COR-L47 (cell line): ENCODE measurements around the gene TRIM7.
"Not testable (repeated sequence)": the region's sequence is repeated elsewhere in the genome, so short reads cannot be mapped to it uniquely, and the experiment has no call there.

Source experiments
- DNase-seq: peaks from one replicate; lab custom pipeline; 2025; lab: John Stamatoyannopoulos, UW

TRIM7 gene

GRCh38 chr5:181193656-181194055 lies 11.3 kb downstream of the TRIM7 start:
- DNase-seq, result no peak

- no peak for DNase-seq
Observed at GRCh38 chr5:181192337-181193046, 12.5 kb downstream of the TRIM7 start.

GRCh38 chr5:181191526-181192336 lies 13.3 kb downstream of the TRIM7 start:
- DNase-seq, result no peak

- no peak for DNase-seq
Observed at GRCh38 chr5:181190711-181191525, 14.1 kb downstream of the TRIM7 start.

- no peak for DNase-seq
Observed at GRCh38 chr5:181189962-181190710, 14.9 kb downstream of the TRIM7 start.

- no peak for DNase-seq
Observed at GRCh38 chr5:181189363-181189961, 15.5 kb downstream of the TRIM7 start.

- DNase-seq, result no peak
Observed at GRCh38 chr5:181188700-181189362, 16.2 kb downstream of the TRIM7 start.

- no peak for DNase-seq
Observed at GRCh38 chr5:181187500-181188213, 17.3 kb downstream of the TRIM7 start.

GRCh38 chr5:181186986-181187499 lies 18.0 kb downstream of the TRIM7 start:
- DNase-seq, result no peak

- DNase-seq, result no peak
Observed at GRCh38 chr5:181186022-181186421, 19.0 kb downstream of the TRIM7 start.

- DNase-seq, result no peak
Observed at GRCh38 chr5:181185560-181185959, 19.4 kb downstream of the TRIM7 start.

- no peak for DNase-seq
Observed at GRCh38 chr5:181184845-181185216, 20.2 kb downstream of the TRIM7 start.

GRCh38 chr5:181182651-181183050 lies 22.3 kb downstream of the TRIM7 start:
- no peak for DNase-seq

- no peak for DNase-seq
Observed at GRCh38 chr5:181181650-181182565, 23.1 kb downstream of the TRIM7 start.

GRCh38 chr5:181177559-181177958 lies 27.4 kb downstream of the TRIM7 start:
- DNase-seq, result not testable (repeated sequence)

GRCh38 chr5:181176254-181176952 lies 28.6 kb downstream of the TRIM7 start:
- no peak for DNase-seq

GRCh38 chr5:181173420-181174342 lies 31.3 kb downstream of the TRIM7 start:
- no peak for DNase-seq
